Stimulated activated CD4-positive, alpha-beta T cell treated with anti-CD3 and anti-CD28 coated beads, TNF-alpha, amount 100 ng/mL, for 48 hours (primary cell): ENCODE measurements around the gene FNDC5.

Source experiments
- DNase-seq, 3 donors: peaks; one replicate each; pipeline ENCODE4 v3.0.0-alpha.2; 2020; ENCODE audit warnings: low read depth in 3 of 3

The FNDC5 gene

GRCh38 chr1:32884032-32884372 is 13.3 kb upstream of the FNDC5 start:
- no peak for DNase-seq

- DNase-seq = no peak
Observed at GRCh38 chr1:32883338-32884031, 12.8 kb upstream of the FNDC5 start.

- no peak for DNase-seq
Observed at GRCh38 chr1:32881871-32882850, 11.4 kb upstream of the FNDC5 start.

GRCh38 chr1:32881291-32881690 is 10.6 kb upstream of the FNDC5 start:
- no peak for DNase-seq

GRCh38 chr1:32878637-32879041 is 7.9 kb upstream of the FNDC5 start:
- DNase-seq = no peak

GRCh38 chr1:32878183-32878582 is 7.5 kb upstream of the FNDC5 start:
- DNase-seq = no peak

- DNase-seq = no peak
Observed at GRCh38 chr1:32877211-32878110, 6.7 kb upstream of the FNDC5 start.

- DNase-seq = peak; percentile 27 to 61 (median 31)
Observed at GRCh38 chr1:32876341-32877210, 5.9 kb upstream of the FNDC5 start.

GRCh38 chr1:32874860-32875752 is 4.4 kb upstream of the FNDC5 start:
- no peak for DNase-seq

- DNase-seq = no peak
Observed at GRCh38 chr1:32873484-32873883, 2.8 kb upstream of the FNDC5 start.

- DNase-seq = no peak
Observed at GRCh38 chr1:32872192-32872460, 1.4 kb upstream of the FNDC5 start.

- DNase-seq = no peak
Observed at GRCh38 chr1:32871364-32872191, 866 bp upstream of the FNDC5 start.

- DNase-seq = no peak
Observed at GRCh38 chr1:32869923-32870614, 643 bp downstream of the FNDC5 start.

- no peak for DNase-seq
Observed at GRCh38 chr1:32868806-32869455, 1.8 kb downstream of the FNDC5 start.

- DNase-seq = no peak
Observed at GRCh38 chr1:32868085-32868484, 2.6 kb downstream of the FNDC5 start.

GRCh38 chr1:32867671-32868070 is 3.0 kb downstream of the FNDC5 start:
- DNase-seq = no peak

GRCh38 chr1:32867151-32867550 is 3.6 kb downstream of the FNDC5 start:
- no peak for DNase-seq
